ENCODE data around the gene FGG. TPM values are rescaled to one million over a fixed set of nuclear protein-coding genes. Genes with fewer than 3 reads are reported as not detected.

Gene FGG
- total RNA-seq, 2 experiments from 2014 or later, result not detected

DNA sequence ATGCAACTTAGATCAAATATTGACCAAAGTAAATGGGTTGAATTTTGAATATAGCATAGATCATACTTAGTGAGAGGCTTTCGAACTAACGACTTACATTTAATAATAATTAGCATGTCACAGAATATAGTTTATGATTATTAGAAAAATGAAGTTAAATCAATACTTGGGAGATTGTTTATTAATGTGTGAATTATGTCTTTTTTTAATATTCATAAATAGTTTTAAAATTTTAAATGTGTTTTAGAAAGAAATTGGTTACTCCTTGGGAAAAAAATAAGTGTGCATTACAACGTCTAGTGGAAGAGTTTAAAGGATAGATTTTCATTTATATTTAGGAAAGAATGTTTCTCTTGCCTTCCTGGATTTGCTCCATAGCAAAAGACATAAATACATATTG is 29.2 kb downstream of the FGG start:
- Mint-ChIP-seq H3K4me1 (ENCODE audit: low read depth) (no peaks in the 10 kb centered on the region), H3K36me3 (ENCODE audit: low read depth) (no peaks in the 10 kb centered on the region), H3K27ac (no peak overlapping the region), H3K9me3 (no peaks in the 10 kb centered on the region), H3K4me3 (no peak overlapping the region), H3K27me3 (peaks cover 10% of the 10 kb centered on the region)
- CTCF ChIA-PET, result no interaction called here
- intact Hi-C loops (cut with micrococcal nuclease), result no loop called here
- no peak for DNase-seq
- TF ChIP-seq, protein P1, sequence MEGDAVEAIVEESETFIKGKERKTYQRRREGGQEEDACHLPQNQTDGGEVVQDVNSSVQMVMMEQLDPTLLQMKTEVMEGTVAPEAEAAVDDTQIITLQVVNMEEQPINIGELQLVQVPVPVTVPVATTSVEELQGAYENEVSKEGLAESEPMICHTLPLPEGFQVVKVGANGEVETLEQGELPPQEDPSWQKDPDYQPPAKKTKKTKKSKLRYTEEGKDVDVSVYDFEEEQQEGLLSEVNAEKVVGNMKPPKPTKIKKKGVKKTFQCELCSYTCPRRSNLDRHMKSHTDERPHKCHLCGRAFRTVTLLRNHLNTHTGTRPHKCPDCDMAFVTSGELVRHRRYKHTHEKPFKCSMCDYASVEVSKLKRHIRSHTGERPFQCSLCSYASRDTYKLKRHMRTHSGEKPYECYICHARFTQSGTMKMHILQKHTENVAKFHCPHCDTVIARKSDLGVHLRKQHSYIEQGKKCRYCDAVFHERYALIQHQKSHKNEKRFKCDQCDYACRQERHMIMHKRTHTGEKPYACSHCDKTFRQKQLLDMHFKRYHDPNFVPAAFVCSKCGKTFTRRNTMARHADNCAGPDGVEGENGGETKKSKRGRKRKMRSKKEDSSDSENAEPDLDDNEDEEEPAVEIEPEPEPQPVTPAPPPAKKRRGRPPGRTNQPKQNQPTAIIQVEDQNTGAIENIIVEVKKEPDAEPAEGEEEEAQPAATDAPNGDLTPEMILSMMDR (IDR thresholded peaks at IDR 0.05), result no peak
- ATAC-seq, result no peak
- POLR2A ChIA-PET, result no interaction called here

DNA sequence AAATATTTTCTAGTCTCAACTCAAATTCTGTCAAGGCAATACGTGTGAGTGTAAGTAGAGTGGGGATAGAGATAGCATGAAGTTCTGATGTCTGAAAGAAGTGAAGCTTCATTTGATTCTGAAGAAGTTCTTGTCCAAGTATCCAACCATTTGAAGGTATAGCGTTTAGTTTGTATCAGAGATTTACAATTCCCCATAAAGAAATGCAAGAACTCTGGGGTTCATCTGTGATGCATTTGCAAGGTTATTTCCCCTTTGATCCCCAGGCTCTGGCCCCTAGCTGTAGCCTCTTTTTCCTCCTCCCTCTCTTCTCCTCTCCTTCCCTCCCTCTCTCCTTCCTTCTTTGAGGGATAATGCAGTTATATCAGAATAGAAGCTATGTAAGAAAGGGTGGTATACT is 29.7 kb downstream of the FGG start:
- CTCF ChIA-PET, result no interaction called here
- TF ChIP-seq, protein P1 (IDR thresholded peaks at IDR 0.05), result no peak
- no peaks in the 10 kb centered on the region for H3K36me3 Mint-ChIP-seq (ENCODE audit: low read depth)
- intact Hi-C loops (cut with micrococcal nuclease), result no loop called here
- POLR2A ChIA-PET, result no interaction called here
- ATAC-seq (no peak), DNase-seq (no peak)
- H3K9me3 Mint-ChIP-seq, result no peaks in the 10 kb centered on the region
- no peak overlapping the region for H3K4me3 Mint-ChIP-seq
- peaks cover 10% of the 10 kb centered on the region for H3K27me3 Mint-ChIP-seq
- H3K4me1 Mint-ChIP-seq (ENCODE audit: low read depth), result no peaks in the 10 kb centered on the region
- no peak overlapping the region for H3K27ac Mint-ChIP-seq

DNA sequence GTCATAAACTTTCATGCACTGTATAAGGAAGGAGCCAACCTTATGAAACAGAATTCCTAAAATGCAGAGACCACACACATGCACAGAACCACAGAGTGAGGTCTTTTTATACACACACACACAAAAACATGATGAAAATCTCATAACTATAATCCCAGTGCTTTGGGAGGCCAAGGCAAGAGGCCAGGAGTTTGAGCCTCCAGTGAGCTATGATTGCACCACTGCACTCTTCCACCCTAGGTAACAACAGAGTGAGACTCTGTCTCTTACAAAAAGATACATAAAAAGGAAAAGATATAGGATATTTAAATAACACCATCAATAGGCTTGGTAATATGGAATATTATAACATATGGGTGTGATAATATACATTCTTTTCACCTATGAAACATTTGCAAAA is 32.5 kb downstream of the FGG start:
- Mint-ChIP-seq H3K4me1 (ENCODE audit: low read depth) (no peaks in the 10 kb centered on the region), H3K4me3 (no peak overlapping the region), H3K27ac (no peak overlapping the region), H3K9me3 (no peaks in the 10 kb centered on the region), H3K27me3 (peaks cover 12% of the 10 kb centered on the region), H3K36me3 (ENCODE audit: low read depth) (no peaks in the 10 kb centered on the region)
- ATAC-seq (no peak), DNase-seq (no peak)
- TF ChIP-seq, protein P1 (IDR thresholded peaks at IDR 0.05), result no peak
- intact Hi-C loops (cut with micrococcal nuclease), result no loop called here
- ChIA-PET CTCF (no interaction called here), POLR2A (no interaction called here)

- ATAC-seq (no peak), DNase-seq (no peak)
- CTCF ChIA-PET, result no interaction called here
- intact Hi-C loops (cut with micrococcal nuclease), result no loop called here
- H3K36me3 Mint-ChIP-seq (ENCODE audit: low read depth), result no peaks in the 10 kb centered on the region
- no peaks in the 10 kb centered on the region for H3K4me1 Mint-ChIP-seq (ENCODE audit: low read depth)
- H3K27me3 Mint-ChIP-seq, result peaks cover 12% of the 10 kb centered on the region
- H3K27ac Mint-ChIP-seq, result no peak overlapping the region
- no peaks in the 10 kb centered on the region for H3K9me3 Mint-ChIP-seq
- TF ChIP-seq, protein P1 (IDR thresholded peaks at IDR 0.05), result no peak
- no peak overlapping the region for H3K4me3 Mint-ChIP-seq
- POLR2A ChIA-PET, result no interaction called here
Observed at GRCh38 chr4:154578919-154579318, 33.5 kb downstream of the FGG start.

DNA sequence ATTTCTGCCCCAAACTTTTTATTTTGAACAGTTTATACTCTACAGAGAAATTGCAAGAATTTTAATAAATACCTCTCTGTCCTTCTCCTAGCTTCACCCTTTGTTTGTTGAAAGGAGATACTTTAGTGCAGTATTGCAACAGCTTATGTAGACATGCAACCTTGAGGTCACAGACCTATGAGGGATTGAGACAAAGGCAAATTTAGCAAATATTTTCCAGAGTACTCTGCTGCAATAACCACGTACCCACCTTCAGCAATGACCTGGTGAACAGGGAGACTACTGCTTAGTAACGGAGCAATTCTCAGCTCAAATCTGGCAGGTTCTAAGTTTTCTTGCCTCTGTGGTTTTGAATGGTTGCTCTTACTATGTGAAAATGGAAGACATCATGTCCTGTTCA is 35.1 kb downstream of the FGG start:
- no peak for DNase-seq
- no peak overlapping the region for H3K4me3 Mint-ChIP-seq
- TF ChIP-seq, protein P1 (IDR thresholded peaks at IDR 0.05), result no peak
- no peaks in the 10 kb centered on the region for H3K4me1 Mint-ChIP-seq (ENCODE audit: low read depth)
- no peak for ATAC-seq
- ChIA-PET CTCF (interaction anchor here (1.6 kb wide), 1 partner anchor 8 kb away, joined by 4 read pairs; no protein-coding TSS in a partner anchor), POLR2A (no interaction called here)
- H3K27me3 Mint-ChIP-seq, result peaks cover 12% of the 10 kb centered on the region
- H3K27ac Mint-ChIP-seq, result no peak overlapping the region
- no peaks in the 10 kb centered on the region for H3K9me3 Mint-ChIP-seq
- H3K36me3 Mint-ChIP-seq (ENCODE audit: low read depth), result no peaks in the 10 kb centered on the region
- intact Hi-C loops (cut with micrococcal nuclease), result no loop called here

Data from activated CD8-positive, alpha-beta T cell treated with anti-CD3 and anti-CD28 coated beads for 36 hours (primary cell).